Gastrocnemius medialis (tissue), 4 donors: Measurements from ENCODE around the gene ITCH. TPM values are rescaled to one million over a fixed set of nuclear protein-coding genes. Genes with fewer than 3 reads are reported as not detected.
"Not testable (repeated sequence)": the region's sequence is repeated elsewhere in the genome, so short reads cannot be mapped to it uniquely, and the experiment has no call there.

Experiments
- ATAC-seq, 2 donors: fragments of 150-250 bp; one replicate each; pipeline ENCODE4 v1.9.1; 2016
- DNase-seq, 2 donors: peaks; one replicate each; pipeline ENCODE4 v3.0.0-alpha.2; 2019
- H3K27ac ChIP-seq, 4 donors: fragments of 200-600 bp; sonication (generic); 1 replicate in 1 of 4; 2 replicates in 3 of 4; pipeline ENCODE4 v1.5.1; 2016 to 2018; ENCODE audit warnings: mild to moderate bottlenecking in 2 of 4, moderate library complexity in 1 of 4
- H3K27me3 ChIP-seq, 3 donors: fragments of 200-600 bp; sonication (generic) in 2 of 3; 1 replicate in 1 of 3; 2 replicates in 2 of 3; pipeline versions ENCODE4 v1.5.1 to v1.6.0; 2016 to 2019; ENCODE audit warnings: mild to moderate bottlenecking in 1 of 3, moderate library complexity in 1 of 3
- H3K36me3 ChIP-seq, 2 donors: fragments of 200-600 bp; sonication (generic) in 1 of 2; one replicate each; pipeline ENCODE4 v1.5.1; 2017 to 2018
- H3K4me1 ChIP-seq, 2 donors: fragments of 200-600 bp; sonication (generic) in 1 of 2; one replicate each; pipeline ENCODE4 v1.5.1; 2016 to 2017; ENCODE audit warnings: mild to moderate bottlenecking in 2 of 2
- H3K4me3 ChIP-seq, 4 donors: fragments of 200-600 bp; sonication (generic) in 3 of 4; 1 replicate in 1 of 4; 2 replicates in 3 of 4; pipeline ENCODE4 v1.5.1; 2016 to 2019; ENCODE audit warnings: mild to moderate bottlenecking in 2 of 4
- H3K9me3 ChIP-seq, 3 donors: fragments of 200-600 bp; sonication (generic) in 2 of 3; 1 replicate in 1 of 3; 2 replicates in 2 of 3; pipeline ENCODE4 v1.5.1; 2016 to 2019
- POLR2A ChIP-seq, 2 donors: fragments of 450-650 bp; IDR thresholded peaks; one replicate each; pipeline ENCODE4 v1.6.1; 2017; ENCODE audit warnings: antibody characterized with exemption in 2 of 2, mild to moderate bottlenecking in 2 of 2, moderate library complexity in 2 of 2
- in situ Hi-C, 4 donors: fragments of 200-750 bp; cut with MboI; loops; one replicate each; pipeline versions ENCODE4 v1.15.0 to v1.8.0; 2017; ENCODE audit warnings: low sequenced_read_pairs in 4 of 4
- intact Hi-C: fragments of 100-400 bp; cut with DNase I; formaldehyde crosslinking; loops from one replicate; pipeline ENCODE4 v1.15.1; 2023; ENCODE audit warnings: low total_unique reads
- total RNA-seq, 4 donors: library from RNA; depleted of rRNA; stranded (reverse); fragments of >200 nt; gene quantifications; one replicate each; pipeline versions ENCODE4 v1.1.0 to v1.2.3, GENCODE V29; 2016
- TF ChIP-seq, protein P1 (sequence below), 5 experiments: fragments of 450-650 bp in 3 of 5; fragments of 200-600 bp in 2 of 5; sonication (generic) in 2 of 5; IDR thresholded peaks in 4 of 5; conservative IDR thresholded peaks in 1 of 5; 1 replicate in 4 of 5; 2 replicates in 1 of 5; pipeline ENCODE4 v1.5.1; 2016 to 2019; ENCODE audit warnings: antibody characterized with exemption in 5 of 5, mild to moderate bottlenecking in 3 of 5, moderate library complexity in 3 of 5

The ITCH gene
- total RNA-seq, 4 donors from 2014 or later = 32.9 to 55.2 (median 52.0) TPM

- intact Hi-C loops = no loop called here
- Histone ChIP-seq H3K9me3 (no peaks in the 10 kb centered on the region), H3K27me3 (no peaks in the 10 kb centered on the region), H3K36me3 (peaks cover 0 to 25% of the 10 kb centered on the region in 2 donors), H3K4me1 (no peaks in the 10 kb centered on the region), H3K4me3 (no peak overlapping the region), H3K27ac (no peak overlapping the region)
- in situ Hi-C loops = no loop called here
- ATAC-seq = no peak
- TF ChIP-seq POLR2A (IDR thresholded peaks at IDR 0.05) = no peak
- TF ChIP-seq, protein P1, sequence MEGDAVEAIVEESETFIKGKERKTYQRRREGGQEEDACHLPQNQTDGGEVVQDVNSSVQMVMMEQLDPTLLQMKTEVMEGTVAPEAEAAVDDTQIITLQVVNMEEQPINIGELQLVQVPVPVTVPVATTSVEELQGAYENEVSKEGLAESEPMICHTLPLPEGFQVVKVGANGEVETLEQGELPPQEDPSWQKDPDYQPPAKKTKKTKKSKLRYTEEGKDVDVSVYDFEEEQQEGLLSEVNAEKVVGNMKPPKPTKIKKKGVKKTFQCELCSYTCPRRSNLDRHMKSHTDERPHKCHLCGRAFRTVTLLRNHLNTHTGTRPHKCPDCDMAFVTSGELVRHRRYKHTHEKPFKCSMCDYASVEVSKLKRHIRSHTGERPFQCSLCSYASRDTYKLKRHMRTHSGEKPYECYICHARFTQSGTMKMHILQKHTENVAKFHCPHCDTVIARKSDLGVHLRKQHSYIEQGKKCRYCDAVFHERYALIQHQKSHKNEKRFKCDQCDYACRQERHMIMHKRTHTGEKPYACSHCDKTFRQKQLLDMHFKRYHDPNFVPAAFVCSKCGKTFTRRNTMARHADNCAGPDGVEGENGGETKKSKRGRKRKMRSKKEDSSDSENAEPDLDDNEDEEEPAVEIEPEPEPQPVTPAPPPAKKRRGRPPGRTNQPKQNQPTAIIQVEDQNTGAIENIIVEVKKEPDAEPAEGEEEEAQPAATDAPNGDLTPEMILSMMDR (IDR thresholded peaks at IDR 0.05 in 4 of 5, conservative IDR thresholded peaks at IDR 0.05 in 1 of 5) = no peak
- no peak for DNase-seq
These were observed 34.0 kb downstream of the ITCH start for GRCh38 chr20:34397096-34397495.

DNA sequence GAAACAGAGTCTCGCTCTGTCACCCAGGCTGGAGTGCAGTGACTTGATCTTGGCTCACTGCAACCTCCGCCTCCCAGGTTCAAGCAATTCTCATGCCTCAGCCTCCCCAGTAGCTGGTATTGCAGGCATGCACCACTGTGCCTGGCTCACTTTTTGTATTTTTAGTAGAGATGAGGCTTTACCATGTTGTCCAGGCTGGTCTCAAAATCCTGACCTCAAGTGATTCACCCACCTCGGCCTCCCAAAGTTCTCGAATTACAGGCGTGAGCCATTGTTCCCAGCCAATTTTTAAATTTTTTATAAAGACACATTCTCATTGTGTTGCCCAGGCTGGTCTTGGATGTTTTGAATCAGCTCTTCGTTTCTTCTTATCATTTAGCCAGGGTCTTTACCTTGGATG lies 37.7 kb downstream of the ITCH start:
- Histone ChIP-seq H3K27ac (peak overlapping the region in 1 of 4 donors; percentile 21), H3K36me3 (peaks cover 0 to 11% of the 10 kb centered on the region in 2 donors)
- H3K27me3 ChIP-seq, H3K9me3 ChIP-seq, H3K4me1 ChIP-seq, in situ Hi-C loops, ATAC-seq, DNase-seq, intact Hi-C loops, H3K4me3 ChIP-seq: not testable (repeated sequence)

DNA sequence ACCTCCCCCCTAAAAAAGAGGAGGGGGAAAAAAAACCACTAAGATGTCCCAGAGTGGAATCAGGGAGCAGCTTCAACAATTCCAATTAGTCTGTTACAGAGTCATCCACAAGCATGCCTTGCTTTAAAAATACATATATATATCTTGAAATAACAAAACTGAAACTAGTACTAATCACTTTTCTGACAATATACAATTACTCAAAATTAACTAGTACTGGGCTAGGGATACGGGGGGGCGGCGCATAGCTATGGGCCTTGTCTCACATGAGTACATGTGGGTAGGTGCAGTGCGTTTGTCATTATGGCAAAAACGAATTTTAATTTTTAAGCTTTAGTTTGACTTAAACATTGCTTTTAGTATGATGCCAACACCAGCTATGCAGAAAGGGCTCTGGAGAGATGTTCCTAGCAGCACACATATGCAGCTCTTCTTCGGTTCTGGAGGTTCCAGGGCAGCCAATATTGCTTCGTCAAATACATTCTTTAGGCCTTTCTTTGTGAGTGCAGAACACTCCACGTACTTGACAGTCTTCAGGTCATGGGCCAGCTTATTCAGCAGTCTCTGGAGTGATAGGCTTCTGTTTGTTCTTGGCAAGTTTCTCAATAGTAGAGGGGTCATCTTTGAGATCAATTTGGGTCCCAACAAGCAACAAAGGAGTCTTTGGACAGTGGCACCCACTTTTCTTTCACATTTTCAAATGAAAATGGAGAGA lies 38.8 kb downstream of the ITCH start:
- in situ Hi-C loops = no loop called here

DNA sequence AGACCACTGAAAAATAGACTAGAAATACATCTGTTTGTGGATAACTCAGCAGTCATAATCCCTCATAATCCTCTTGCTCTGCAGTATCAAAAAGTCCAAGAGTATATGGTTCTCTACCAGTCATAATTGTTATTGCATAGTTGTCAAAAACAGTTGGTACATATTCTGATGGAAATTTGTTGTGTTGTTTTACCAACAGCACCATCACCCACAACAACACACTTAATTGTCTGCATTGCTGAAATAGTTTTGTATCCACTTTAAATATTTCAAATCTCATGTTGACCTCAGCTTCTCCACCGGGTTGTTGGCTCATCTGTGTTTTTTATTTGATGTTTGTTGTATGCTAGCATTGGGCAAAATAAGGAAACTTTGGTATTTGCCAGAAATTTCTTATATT lies 39.4 kb downstream of the ITCH start:
- intact Hi-C loops (no loop called here), in situ Hi-C loops (no loop called here)
- Histone ChIP-seq H3K36me3 (peaks cover 0 to 11% of the 10 kb centered on the region in 2 donors), H3K4me3 (no peak overlapping the region), H3K27me3 (no peaks in the 10 kb centered on the region), H3K9me3 (no peaks in the 10 kb centered on the region), H3K4me1 (peaks cover 0 to 10% of the 10 kb centered on the region in 2 donors), H3K27ac (no peak overlapping the region)
- no peak for TF ChIP-seq POLR2A (IDR thresholded peaks at IDR 0.05)
- TF ChIP-seq, protein P1 (IDR thresholded peaks at IDR 0.05 in 4 of 5, conservative IDR thresholded peaks at IDR 0.05 in 1 of 5) = no peak
- DNase-seq (no peak), ATAC-seq (no peak)

More for the DNA sequence above, 38.8 kb downstream of the ITCH start:
- ATAC-seq = no peak
- Histone ChIP-seq H3K4me1 (peaks cover 0 to 10% of the 10 kb centered on the region in 2 donors), H3K4me3 (no peak overlapping the region), H3K27me3 (no peaks in the 10 kb centered on the region), H3K36me3 (peaks cover 0 to 11% of the 10 kb centered on the region in 2 donors), H3K27ac (peak overlapping the region in 1 of 4 donors; percentile 21), H3K9me3 (no peaks in the 10 kb centered on the region)
- DNase-seq = no peak
- TF ChIP-seq, protein P1 (IDR thresholded peaks at IDR 0.05 in 4 of 5, conservative IDR thresholded peaks at IDR 0.05 in 1 of 5) = no peak
- no peak for TF ChIP-seq POLR2A (IDR thresholded peaks at IDR 0.05)
- intact Hi-C loops = no loop called here

- Histone ChIP-seq H3K4me3 (no peak overlapping the region), H3K27ac (no peak overlapping the region), H3K4me1 (peaks cover 0 to 10% of the 10 kb centered on the region in 2 donors), H3K27me3 (no peaks in the 10 kb centered on the region), H3K36me3 (peaks cover 0 to 7% of the 10 kb centered on the region in 2 donors), H3K9me3 (no peaks in the 10 kb centered on the region)
- no peak for TF ChIP-seq POLR2A (IDR thresholded peaks at IDR 0.05)
- TF ChIP-seq, protein P1 (IDR thresholded peaks at IDR 0.05 in 4 of 5, conservative IDR thresholded peaks at IDR 0.05 in 1 of 5) = no peak
- in situ Hi-C loops = no loop called here
- no peak for ATAC-seq
- DNase-seq = no peak
- intact Hi-C loops = no loop called here
These were observed 40.2 kb downstream of the ITCH start for GRCh38 chr20:34403063-34403827.
